NCI-H524 (cell line): ENCODE data around the gene CER1.
"Not testable (repeated sequence)": the region's sequence is repeated elsewhere in the genome, so short reads cannot be mapped to it uniquely, and the experiment has no call there.

Source experiments
- DNase-seq, 2 experiments: peaks; one replicate each; lab custom pipeline; 2025; lab: John Stamatoyannopoulos, UW

Gene CER1

DNA sequence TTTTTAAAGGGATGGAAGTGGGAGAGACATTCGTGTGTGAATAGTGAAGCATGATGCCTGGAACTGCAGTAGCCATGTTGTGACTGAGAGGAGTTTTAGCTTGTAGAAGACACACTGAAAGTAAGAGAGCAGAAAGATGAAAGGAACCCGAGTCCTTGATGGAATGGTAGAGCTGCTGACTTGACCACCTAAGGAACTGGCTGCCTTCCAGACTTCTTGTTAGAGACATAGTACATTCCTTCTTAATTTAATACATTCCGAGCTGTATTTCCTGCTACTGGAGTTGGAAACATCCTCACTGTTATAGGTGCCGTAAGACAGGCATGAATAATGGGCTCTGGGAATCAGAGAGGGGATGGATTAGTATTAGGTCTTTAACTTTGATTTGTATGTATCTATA, 7.4 kb downstream of the CER1 start:
- DNase-seq: no peak

DNA sequence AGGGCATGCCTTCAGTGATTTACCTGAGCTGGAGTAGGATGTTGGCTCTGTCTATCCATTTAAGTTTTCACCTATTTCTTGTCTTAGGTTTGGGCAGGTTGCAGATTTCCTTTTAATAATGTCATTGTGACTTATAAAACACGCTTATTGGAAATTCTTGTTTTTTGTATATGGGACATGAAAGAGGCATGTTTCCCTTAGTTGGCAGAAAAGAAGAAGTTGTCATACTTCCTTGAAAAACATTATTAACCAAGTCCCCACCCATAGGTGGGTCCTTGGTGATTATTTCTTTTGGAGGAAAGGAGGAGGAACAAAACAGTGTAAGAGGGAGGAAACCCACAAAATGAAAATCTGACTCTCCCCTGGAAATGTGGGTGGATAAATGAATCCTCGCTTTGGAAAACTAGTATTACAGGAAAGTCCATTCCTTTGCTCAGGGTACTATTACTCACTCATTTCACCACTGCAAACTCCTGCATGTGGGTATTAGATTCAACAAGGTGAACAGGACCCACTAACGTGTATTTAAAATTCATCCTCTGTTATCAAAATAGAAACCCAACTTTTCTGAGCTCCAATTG, 9.3 kb downstream of the CER1 start:
- DNase-seq: no peak

DNA sequence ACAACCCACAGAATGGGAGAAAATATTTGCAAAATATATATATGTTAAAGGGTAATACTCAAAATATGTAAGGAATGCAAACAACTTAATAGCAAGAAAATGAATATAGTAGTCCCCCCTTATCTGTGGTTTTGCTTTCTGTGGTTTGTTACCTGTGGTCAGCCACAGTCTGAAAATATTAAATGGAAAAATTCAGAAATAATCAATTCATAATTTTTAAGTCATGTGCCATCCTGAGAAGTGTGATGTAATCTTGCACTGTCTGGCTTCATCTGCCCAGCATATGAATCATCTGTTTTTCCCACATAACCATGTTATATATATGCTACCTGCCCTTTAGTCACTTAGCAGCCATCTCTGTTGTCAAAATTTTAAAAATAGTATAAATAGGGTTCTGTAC, 11.7 kb downstream of the CER1 start:
- no peak for DNase-seq

DNA sequence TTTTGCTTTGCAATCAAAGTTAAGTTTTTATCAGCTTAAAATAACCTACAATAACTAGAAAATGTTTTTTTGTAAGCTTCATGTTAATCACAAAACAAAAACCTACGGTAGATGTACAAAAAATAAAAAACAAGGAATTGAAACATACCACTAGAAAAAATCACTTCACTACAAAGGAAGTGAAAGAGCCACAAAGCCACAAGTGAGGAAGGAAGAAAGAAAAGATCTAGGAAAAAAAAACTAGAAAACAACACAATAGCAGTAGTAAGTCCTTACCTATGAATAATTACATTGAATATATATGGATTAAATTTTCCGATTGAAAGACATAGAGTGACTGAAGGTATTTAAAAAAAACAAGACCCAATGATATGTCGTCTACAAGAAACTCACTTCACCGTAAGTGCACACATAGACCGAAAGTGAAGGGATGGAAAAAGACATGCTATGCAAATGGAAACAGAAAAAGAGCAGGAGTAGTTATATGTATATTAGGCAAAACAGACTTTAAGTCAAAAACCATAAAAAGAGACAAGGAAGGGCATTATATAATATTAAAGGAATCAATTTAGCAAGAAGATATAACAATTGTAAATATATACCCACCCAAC, 15.9 kb downstream of the CER1 start:
- no peak for DNase-seq

DNA sequence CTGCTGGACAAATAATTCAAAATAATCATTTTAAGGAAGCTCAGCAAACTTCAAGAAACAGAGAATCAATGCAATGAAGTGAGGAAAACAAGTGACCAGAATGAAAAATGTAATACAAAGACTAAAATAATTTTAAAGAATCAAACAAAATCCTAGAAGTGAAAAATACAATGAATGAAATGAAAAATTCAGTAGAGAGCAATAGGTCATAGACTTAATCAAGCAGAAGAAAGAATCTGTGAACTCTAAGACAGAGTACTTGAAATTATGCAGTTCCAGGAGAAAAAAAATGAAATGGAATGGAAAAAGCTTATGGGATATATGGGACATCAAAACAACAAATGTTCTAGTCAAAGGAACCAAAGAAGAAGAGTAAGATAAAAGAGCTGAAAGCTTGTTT, 17.5 kb downstream of the CER1 start:
- no peak for DNase-seq

DNA sequence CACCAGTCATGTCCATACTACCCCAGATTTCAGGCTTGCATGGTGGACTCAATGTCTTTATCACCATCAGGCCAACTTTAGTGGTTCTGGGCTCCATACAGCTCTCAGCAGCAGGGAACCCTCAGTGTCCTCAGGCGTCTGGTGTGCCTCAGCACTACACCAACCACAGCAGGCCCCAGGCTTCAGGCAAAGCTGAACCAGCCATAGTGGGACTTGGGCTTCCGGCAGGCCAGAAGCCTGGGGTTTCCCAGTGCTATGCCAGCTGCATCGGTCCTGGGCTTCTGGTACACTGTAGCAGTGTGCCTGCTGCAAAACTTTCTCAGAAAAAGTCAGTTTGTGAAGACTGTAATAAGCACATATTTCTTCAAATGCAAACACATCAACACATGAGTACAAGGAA, 18.3 kb downstream of the CER1 start:
- no peak for DNase-seq

DNA sequence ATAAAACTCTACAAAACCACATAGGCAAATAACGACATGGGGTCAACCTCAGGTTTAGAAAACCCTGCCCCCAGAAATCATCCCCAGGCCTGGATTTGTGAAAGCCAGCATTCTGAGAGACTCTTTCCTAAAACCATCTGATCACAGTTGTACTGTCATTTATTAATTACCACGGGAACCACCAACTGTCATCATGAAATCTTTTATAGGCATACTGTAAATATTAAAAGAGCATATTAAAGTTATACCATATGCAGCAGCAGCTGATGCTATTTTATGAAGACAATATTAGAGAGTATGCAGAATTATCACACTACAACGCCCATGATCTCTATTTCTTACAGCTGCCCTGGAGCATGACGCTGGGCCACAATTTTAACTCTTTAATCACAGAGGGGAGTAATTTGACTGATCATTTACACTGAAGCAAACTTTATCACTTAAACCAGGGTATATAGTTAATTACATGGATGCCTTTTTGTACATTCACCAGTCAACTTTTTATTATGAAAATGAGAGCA, 20.3 kb downstream of the CER1 start:
- no peak for DNase-seq

DNA sequence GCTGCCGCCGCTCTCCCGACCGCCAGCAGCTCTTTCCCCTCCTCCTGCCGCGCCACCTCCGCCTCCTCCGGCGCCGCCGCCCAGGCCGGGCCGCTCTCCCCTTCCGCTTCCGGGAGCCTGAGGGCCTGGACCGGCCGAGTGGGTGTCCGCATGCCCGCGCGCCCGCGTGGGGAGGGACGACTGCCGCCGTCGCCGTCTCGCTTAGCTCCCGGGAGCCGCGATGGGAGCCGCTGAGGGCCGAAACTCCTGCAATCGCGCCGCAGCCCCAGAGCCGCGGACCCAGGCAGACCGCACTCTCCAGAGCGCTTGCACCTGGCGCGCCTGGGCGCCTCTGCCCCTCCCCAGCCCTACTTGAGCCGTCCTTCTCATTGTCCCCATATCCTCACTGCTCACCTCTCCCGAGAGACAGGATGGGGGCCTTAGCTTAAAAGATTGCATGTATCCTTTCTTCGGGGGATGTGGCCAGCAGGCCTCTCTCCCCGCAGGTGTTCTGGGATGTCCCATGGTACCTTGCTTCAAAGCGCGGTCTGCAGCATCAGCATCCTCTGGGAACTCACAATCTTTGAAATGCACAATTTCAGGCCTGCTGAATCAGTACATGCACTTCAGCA, 29.2 kb downstream of the CER1 start, which contains the start of gene ZDHHC21:
ZDHHC21 (minus strand) TSS at position 182 of the 611 bp plus-strand sequence. CDS start 19,092 bp downstream, outside the sequence.
- DNase-seq: peak; percentile 29 to 48

DNA sequence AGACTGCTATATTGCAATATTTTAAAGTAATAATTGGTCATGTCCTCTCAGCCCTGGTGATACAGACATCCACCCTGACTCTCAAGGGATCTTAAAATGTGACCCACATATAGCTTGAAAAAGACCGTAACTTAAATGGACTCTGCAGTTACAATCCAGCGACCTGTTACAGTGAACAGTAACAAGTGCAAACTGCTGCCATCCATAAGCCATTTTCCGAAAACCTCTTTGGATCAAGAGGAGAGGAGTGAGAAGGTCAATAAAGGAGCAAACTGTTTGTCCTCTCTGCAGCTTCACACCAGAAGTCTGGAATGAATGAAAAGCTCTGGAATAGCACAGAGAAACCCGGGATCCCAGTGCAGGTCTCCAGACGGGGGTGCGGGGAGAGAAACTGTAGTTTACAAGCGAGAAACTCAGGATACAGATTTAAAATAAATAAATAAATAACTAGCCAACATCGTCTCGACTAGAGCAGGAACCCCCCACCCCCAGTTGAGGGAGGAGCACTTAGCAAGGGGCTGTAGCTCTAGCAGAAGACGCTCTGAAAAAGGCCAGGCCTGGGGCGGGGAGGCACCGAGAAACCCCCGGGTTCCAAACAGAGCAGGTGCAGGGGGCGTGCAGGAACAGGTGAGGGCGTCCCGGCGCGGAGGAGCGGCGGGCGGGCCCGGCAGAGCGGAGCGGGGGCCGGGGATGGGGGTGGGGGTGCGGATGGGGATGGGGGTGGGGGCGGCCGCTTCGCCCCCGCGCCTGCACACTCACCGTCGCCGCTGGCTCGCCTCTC, 29.9 kb downstream of the CER1 start:
- peak; percentile 10 to 48 for DNase-seq

DNA sequence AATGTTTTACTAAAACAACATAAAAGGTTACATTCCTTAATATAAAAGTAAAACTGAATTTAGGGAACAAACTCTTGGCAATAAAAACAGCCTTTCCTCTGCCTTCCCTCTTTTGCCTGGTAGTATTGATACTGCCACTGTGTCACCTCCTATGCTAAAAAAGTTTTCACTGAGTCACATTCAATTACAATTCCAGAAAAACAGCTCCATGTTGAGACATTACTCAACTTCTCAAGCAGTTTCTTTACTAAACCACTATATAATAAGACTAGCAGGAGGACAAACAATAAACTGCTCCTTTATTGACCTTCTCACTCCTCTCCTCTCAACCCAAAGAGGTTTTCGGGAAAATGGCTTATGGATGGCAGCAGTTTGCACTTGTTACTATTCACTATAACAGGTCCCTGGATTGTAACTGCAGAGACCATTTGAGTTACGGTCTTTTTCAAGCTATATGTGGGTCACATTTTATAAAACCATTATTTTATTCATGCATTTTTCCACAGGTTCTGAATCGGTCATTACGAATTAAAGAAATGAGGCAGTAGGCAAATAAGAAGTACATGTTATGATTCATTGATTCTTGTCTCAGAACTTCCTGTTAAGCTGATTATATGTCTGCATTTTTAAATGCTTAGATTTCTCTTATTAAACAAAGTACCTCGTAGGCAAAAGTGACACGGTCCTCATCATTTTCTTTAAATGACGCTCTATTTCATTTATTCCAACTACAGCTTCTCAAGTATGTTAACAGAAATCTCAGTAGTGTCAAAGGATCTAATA, 31.4 kb downstream of the CER1 start:
- DNase-seq: no peak

DNA sequence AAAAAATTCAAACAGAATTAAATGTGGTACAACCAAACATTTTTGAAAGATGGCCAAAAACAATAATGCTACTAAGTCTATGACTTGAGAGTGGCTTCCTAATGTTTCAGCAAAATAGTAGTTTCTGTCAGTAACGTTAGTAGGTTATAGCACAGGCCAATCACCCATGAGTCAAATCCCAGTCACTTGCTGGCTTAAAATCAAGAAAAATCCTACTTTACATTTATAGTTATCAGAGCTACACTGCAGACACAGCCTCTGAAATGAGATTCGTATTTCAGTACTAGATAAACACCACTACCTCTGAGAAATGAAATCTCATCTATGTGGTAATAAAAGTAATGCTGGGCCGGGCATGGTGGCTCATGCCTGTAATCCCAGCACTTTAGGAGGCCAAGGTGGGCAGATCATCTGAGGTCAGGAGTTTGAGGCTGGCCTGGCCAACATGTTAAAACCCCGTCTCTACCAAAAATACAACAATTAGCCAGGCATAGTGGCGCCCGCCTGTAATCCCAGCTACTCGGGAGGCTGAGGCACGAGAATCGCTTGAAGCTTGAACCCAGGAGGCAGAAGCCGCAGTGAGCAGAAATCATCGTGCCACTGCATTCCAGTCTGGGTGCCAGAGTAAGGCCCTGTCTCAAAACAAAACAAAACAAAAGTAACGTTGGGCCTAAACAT, 35.4 kb downstream of the CER1 start:
- DNase-seq: no peak

DNA sequence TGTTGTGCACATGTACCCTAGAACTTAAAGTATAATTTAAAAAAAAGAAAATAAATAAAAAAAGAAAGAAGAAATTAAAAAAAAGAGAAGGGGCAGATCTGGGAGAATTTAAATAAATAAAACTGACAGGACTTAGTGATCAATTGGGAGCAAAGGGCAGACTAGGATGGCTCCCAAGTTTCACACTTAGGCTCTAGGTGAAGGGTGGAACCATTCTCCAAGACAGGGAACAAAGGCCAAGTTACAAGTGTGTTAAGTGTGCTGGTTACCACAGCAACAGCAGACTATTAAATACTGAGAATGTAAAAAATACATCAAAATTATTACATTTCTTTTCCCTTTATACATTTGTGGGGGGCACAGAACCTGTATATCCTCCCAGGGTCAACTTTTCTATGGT, 36.4 kb downstream of the CER1 start:
- no peak for DNase-seq

DNA sequence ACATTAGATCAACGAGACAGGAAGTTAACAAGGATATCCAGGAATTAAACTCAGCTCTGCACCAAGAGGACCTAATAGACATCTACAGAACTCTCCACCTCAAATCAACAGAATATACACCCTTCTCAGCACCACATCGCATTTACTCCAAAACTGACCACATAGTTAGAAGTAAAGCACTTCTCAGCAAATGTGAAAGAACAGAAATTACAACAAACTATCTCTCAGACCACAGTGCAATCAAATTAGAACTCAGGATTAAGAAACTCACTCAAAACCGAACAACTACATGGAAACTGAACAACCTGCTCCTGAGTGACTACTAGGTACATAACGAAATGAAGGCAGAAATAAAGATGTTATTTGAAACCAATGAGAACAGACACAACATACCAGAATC, 39.9 kb downstream of the CER1 start:
- DNase-seq: not testable (repeated sequence)

DNA sequence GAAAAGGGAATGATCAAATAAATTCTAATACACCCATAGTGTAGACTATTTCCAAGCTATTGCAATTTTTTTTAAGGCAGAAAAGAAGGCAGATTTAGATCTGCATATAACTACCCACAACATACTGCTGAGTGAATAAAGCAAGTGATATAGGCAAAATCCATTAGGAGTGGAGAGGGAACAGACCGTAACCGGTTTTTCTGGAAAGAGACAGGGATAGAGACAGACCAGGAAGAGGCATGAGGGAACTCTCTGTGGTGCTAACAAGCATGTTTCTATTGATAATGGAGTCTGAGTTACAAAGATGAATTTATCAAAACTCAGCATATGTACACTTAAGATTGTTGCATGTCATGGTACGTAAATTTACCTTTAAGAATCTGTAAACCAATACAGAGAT, 43.8 kb downstream of the CER1 start:
- DNase-seq: no peak

DNA sequence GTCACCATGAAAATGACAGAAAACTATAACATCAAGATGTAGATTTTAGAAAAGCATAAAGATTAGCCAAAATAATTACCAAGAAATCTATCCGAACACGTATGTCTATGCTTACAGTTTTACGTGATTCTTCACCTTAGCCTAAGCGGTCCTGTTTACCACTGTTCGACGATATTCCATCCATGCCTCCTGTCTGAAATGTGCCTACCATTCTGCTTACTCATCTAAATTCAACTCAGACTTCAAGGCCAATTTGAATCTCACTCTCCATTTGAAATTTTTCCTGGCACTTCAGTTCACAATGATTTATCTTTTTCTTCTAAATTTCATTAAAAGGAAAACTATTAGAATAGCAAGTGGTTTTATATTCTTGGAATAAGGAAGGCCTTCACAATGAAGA, 44.7 kb downstream of the CER1 start:
- DNase-seq: no peak

DNA sequence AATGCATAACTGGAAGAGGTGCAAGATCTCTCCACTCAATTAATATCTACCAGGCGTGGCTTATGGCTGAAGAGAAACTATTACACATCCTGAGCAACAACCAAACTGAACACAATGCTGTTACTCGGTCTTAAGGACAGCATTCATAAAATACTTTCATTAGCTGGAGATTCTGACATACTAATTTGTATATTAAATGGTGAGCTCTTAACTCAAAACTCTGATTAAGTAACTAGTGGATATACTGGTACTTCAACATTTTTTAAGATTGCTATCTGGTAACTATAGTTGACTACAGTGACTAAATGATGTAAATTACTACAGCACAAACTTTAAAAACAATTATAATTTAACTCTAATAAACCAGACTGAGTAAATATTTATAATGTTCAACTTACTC, 45.1 kb downstream of the CER1 start:
- DNase-seq: no peak

DNA sequence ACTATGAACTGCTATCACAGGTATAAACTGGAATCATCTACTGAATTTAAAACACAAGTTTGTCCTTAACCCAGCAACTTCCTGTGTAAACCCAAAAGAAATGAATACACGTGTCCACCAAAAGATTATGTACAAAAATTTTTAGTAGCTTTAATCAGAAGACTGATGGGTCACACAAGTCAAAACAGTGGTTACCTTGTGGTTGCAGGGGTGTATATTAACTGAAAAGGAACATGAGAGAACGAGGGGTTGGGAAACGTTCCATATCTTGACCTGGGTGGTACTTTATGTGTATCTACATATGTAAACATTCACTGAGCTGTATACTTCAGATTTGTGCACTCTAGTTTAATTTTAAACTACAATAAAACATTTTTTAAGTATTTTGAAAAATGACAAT, 47.9 kb downstream of the CER1 start:
- no peak for DNase-seq

DNA sequence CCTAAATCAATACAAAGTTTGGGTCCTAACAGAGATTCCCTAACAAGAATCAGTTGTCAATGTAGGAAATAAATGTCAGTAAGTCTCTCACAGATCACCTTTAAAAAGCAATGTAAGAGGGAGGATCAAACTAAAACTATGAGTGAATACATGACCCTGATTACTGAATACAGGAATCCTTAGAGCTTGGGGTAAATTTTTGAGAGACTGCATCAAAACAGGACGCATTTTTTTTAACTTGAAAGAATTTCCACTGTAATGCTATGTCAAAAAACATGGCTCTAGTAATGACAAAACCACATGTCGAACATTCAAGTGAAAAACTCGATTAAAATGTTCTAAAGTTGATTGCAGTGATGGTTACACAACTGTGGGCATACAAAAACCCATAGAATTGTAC, 51.2 kb downstream of the CER1 start:
- no peak for DNase-seq

DNA sequence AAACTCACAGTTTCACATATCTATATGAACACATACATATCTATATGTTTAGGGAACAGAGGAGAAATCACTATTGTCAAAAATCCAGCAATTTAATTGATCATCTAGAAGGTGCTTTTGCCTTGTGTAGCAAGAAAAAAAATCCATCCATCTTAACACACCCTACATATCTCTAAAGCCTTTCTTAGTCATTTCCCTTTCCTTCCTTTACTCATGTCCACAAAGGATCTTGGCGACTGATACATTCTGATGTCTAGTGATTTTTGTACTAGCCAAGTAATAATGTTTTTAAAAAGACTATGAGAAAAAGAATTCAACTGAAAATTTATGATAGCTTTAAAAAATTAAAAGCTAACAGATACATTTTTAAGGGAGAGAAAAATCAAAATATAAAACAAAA, 51.8 kb downstream of the CER1 start:
- DNase-seq: no peak
